Immature natural killer cell (primary cell): ENCODE measurements around the gene COL3A1. TPM values are rescaled to one million over a fixed set of nuclear protein-coding genes. Genes with fewer than 3 reads are reported as not detected.

Source experiments
- DNase-seq, 3 donors: peaks; one replicate each; pipeline ENCODE4 v3.0.0; 2022; ENCODE audit warnings: mixed read lengths in 1 of 3
- H3K27ac Mint-ChIP-seq, 6 donors: one replicate each; pipeline ENCODE4 v1.8.0; 2020; ENCODE audit warnings: mixed read lengths in 6 of 6, mild to moderate bottlenecking in 5 of 6, inconsistent platforms in 4 of 6, moderate library complexity in 3 of 6
- H3K27me3 Mint-ChIP-seq, 3 donors: one replicate each; pipeline ENCODE4 v1.8.0; 2020 to 2021; ENCODE audit warnings: low read depth in 3 of 3, mild to moderate bottlenecking in 3 of 3, mixed read lengths in 3 of 3, moderate library complexity in 3 of 3, inconsistent platforms in 1 of 3
- H3K36me3 Mint-ChIP-seq, 3 donors: one replicate each; pipeline ENCODE4 v1.8.0; 2020; ENCODE audit warnings: mixed read lengths in 3 of 3, inconsistent platforms in 2 of 3, mild to moderate bottlenecking in 2 of 3
- H3K4me1 Mint-ChIP-seq, 2 donors: one replicate each; pipeline ENCODE4 v1.8.0; 2020; ENCODE audit warnings: inconsistent platforms in 2 of 2, mild to moderate bottlenecking in 2 of 2, mixed read lengths in 2 of 2, moderate library complexity in 1 of 2
- H3K4me3 Mint-ChIP-seq, 5 donors: one replicate each; pipeline ENCODE4 v1.8.0; 2020; ENCODE audit warnings: mild to moderate bottlenecking in 5 of 5, mixed read lengths in 5 of 5, inconsistent platforms in 3 of 5, moderate library complexity in 3 of 5
- H3K9me3 Mint-ChIP-seq, 6 donors: one replicate each; pipeline ENCODE4 v1.8.0; 2020; ENCODE audit warnings: mild to moderate bottlenecking in 6 of 6, mixed read lengths in 6 of 6, inconsistent platforms in 4 of 6, moderate library complexity in 3 of 6
- polyA plus RNA-seq, 3 donors: library from polyadenylated mRNA; unstranded; fragments of 300-500 nt; fragmentation: Illumina TruSeq; gene quantifications; one replicate each; pipeline ENCODE4 v1.2.3, GENCODE V29; 2021

The COL3A1 gene
- polyA plus RNA-seq, 3 donors from 2014 or later = not detected

DNA sequence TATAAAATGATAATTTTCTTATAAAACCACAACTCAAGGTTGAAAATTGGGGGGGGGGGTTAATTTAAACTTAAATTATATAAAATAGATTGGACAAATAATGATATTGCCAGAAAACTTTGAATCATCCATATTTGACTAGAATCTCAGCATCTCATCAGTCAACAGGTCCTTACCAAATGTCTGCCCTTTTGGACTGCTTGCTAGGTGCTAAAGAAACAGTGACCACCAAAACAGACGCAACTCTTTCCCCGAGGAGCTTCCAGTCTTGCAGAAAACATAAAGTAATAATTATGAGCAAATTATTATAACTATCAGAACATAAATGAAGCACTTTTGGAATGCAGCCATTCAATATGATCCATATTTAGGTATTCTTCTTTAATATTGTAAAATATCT, 8.6 kb upstream of the COL3A1 start:
- Mint-ChIP-seq H3K4me1 (no peaks in the 10 kb centered on the region), H3K27me3 (no peaks in the 10 kb centered on the region), H3K36me3 (no peaks in the 10 kb centered on the region), H3K9me3 (peaks cover 3 to 22% (median 12%) of the 10 kb centered on the region in 6 donors), H3K4me3 (no peak overlapping the region), H3K27ac (no peak overlapping the region)
- DNase-seq = no peak

DNA sequence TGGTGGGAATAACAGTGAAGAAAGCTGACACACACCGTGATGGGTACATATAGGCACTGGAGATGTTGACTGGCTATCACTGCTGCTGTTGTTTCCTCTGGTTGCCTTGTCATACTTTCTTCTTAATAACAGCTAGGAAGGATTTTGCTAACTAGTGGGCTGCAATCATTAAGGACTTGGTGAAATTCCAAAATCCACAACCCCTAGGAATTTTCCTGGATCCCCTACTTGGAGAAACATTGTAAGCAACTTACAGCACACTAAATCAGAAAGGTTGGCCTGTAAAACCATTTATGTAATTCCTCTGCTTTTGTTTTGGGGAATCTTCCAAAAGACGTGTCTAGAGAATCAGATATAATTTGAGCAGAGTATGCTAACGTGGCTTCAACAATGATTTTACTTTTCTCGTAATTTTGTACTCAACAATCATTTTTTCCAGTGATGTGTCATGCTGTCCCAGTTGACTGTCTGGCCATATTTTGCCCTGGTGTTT, 8.0 kb upstream of the COL3A1 start:
- Mint-ChIP-seq H3K36me3 (no peaks in the 10 kb centered on the region), H3K4me1 (no peaks in the 10 kb centered on the region), H3K27me3 (no peaks in the 10 kb centered on the region), H3K27ac (no peak overlapping the region), H3K9me3 (peaks cover 1 to 17% (median 9%) of the 10 kb centered on the region in 6 donors), H3K4me3 (no peak overlapping the region)
- DNase-seq = no peak

DNA sequence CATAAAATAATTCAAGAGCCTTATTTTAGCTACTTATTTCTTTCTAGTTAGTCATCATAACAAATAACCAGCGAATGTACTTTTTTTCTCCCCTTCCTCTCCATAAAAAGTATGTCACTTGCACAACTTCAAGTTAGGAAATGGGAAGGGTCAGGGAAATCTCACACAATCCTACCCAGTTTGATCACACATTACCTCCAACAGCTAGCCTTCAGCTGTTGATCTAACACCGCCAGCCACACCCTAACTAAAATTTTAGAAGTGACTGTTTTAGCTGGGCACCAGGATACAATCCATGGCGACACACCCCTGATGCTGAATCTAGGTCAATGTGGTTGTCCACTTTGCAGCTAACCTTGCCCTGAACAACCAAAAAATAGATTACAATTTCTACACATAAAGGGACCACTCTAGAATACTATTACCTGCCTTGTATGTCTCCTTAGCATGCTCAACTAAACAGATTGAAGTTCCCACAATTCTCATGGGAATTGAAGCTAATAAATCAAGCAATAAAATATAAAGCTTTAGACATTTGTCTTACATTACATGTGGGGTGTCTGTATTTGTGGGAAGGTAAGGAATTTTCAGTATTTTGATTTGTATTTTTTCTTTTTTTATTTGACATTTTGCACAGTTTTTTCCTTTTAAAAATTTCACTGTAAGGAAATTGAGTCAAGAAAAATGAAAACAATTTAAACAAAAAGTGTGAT, 7.3 kb upstream of the COL3A1 start:
- Mint-ChIP-seq H3K9me3 (peaks cover 0 to 17% (median 3%) of the 10 kb centered on the region in 6 donors), H3K4me1 (no peaks in the 10 kb centered on the region), H3K27ac (no peak overlapping the region), H3K4me3 (no peak overlapping the region), H3K27me3 (no peaks in the 10 kb centered on the region), H3K36me3 (no peaks in the 10 kb centered on the region)
- DNase-seq = no peak

DNA sequence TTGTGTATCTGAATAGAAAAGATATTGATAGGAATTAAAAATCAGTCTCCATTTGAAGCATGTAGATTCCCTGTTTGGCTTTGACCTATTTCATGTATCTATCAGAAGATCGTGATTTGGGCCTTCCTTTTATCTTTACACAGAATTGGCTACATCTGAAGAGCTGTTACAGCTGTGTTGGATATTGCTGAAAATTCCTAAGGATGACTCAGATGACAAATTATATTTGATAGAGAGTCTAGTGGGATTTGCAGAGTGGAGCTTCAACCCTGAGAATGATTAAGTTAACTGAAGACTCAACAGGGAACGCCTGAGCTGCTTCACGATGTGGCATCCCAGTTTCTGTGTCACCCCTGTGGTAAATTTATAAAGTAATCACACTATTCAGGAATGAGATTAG, 4.9 kb upstream of the COL3A1 start:
- Mint-ChIP-seq H3K27me3 (no peaks in the 10 kb centered on the region), H3K27ac (no peak overlapping the region), H3K36me3 (no peaks in the 10 kb centered on the region), H3K4me1 (no peaks in the 10 kb centered on the region), H3K4me3 (no peak overlapping the region), H3K9me3 (peaks cover 0 to 20% (median 4%) of the 10 kb centered on the region in 6 donors)
- DNase-seq = no peak

DNA sequence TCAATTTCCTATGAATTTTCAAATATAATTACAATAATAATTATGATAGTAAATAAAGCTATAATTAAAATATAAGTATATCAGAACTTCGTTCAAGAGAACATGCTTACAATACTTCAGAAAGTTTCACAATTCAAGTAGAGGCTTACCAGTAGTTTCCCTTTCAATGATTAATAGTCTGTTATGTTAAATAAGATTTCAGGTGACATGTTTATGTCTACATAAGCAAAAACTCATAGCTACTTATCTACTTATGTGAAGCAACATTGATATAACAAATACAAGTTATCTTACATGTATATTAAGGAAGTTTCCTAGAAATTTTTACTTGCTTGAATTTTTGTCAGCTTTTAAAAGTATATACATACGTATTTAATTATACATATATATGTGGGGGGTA, 4.5 kb upstream of the COL3A1 start:
- H3K4me3 Mint-ChIP-seq = no peak overlapping the region
- no peaks in the 10 kb centered on the region for H3K36me3 Mint-ChIP-seq
- no peaks in the 10 kb centered on the region for H3K27me3 Mint-ChIP-seq
- H3K27ac Mint-ChIP-seq = no peak overlapping the region
- no peaks in the 10 kb centered on the region for H3K4me1 Mint-ChIP-seq
- H3K9me3 Mint-ChIP-seq = peaks cover 0 to 20% (median 4%) of the 10 kb centered on the region in 6 donors
- DNase-seq = no peak

DNA sequence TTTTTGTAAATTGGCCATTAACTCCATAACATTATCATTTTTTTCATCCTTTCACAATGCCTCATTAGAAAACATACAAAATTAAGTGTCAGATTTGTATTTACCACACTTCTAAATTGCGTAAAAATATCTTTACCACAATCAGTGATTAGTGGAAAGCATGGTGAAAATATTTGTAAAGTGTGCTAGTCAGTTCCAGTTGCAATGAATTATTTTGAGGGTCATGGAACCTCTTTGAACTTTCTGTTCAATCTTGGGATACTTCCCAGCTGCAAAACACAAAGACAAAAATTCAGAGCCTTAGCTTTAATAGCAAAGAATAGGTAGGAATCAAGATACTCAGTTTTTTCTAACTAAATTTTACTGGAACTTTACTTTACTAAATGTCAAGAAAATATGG, 4.0 kb upstream of the COL3A1 start:
- no peak overlapping the region for H3K27ac Mint-ChIP-seq
- peaks cover 0 to 20% (median 4%) of the 10 kb centered on the region in 6 donors for H3K9me3 Mint-ChIP-seq
- no peak overlapping the region for H3K4me3 Mint-ChIP-seq
- no peaks in the 10 kb centered on the region for H3K27me3 Mint-ChIP-seq
- DNase-seq = no peak
- H3K36me3 Mint-ChIP-seq = no peaks in the 10 kb centered on the region
- no peaks in the 10 kb centered on the region for H3K4me1 Mint-ChIP-seq

DNA sequence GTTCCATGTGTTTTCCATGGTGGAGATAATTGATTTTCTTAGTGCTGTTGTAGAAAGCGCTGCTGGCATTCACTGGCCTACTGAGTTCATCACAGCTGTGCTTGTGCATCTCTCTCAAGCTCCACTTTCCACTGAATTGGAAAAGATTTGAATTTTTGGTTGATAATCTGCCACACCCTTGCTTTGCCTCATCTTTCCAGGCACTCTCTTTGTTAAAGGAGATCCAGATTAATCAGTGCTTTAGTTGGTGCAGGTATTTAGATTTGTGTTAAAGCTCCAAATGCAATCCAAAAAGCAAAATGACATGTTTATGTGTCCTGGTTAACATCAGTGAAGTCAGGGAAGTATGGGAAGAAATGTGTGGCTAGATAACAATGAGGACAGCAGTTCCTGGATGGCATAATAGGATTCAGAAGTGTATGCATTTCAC, 2.7 kb upstream of the COL3A1 start:
- no peak for DNase-seq
- Mint-ChIP-seq H3K36me3 (no peaks in the 10 kb centered on the region), H3K9me3 (peaks cover 0 to 23% (median 4%) of the 10 kb centered on the region in 6 donors), H3K4me3 (no peak overlapping the region), H3K27ac (no peak overlapping the region), H3K27me3 (peaks cover 0 to 3% (median 0%) of the 10 kb centered on the region in 3 donors), H3K4me1 (no peaks in the 10 kb centered on the region)

DNA sequence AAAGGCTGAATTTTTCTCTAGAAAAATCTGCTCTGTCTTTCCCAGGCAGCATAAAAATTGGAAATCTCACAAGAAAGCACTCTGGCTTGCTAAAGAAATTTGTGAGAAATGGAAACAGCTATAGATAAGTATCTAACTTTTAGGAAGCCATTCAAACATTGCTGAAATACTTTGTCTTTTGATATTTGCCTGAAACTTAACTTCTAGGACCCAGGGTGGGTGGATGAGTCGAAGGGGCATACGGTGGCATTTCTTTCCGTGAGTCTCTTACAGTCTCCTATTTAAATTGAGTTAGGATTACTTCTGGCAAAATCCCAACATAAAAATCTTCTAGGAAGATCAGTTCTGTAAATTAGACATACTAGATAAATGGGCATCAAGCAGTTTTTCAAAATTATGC, 532 bp upstream of the COL3A1 start:
- Mint-ChIP-seq H3K4me3 (no peak overlapping the region), H3K36me3 (no peaks in the 10 kb centered on the region)

DNA sequence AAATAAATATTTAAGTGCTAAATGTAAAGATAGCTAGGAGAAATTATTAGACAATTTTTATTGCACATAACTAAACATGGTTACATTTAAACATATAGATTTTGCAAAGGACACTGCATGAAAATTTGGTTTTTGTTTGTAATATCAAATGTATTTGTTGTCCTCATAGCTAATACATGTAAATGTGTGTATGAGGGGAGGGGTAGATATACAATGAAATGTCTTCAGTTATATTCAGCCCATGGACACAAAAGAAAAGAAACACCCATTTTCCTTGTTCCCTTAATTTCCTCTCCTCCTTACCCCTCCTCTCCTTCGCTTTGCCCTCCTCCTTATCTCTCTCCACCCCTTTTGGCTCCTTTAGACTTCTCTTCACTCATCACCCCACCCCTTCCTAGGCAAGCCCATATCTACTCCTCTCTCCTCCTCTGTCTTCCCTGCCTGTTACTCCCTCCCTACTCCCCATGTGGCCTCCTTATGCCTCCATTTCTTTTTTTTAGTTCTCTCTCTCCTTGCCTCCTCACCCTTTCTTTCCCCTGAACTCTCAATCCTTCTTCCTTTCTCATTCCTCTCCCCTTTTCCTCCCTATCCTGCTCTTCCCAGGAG, 1.4 kb downstream of the COL3A1 start:
- H3K27me3 Mint-ChIP-seq = peaks cover 0 to 3% (median 0%) of the 10 kb centered on the region in 3 donors
- H3K36me3 Mint-ChIP-seq = no peaks in the 10 kb centered on the region
- no peak overlapping the region for H3K27ac Mint-ChIP-seq
- H3K9me3 Mint-ChIP-seq = peaks cover 0 to 14% (median 3%) of the 10 kb centered on the region in 6 donors
- DNase-seq = no peak
- no peak overlapping the region for H3K4me3 Mint-ChIP-seq
- H3K4me1 Mint-ChIP-seq = no peaks in the 10 kb centered on the region

More for the DNA sequence above, 532 bp upstream of the COL3A1 start:
- Mint-ChIP-seq H3K9me3 (peaks cover 0 to 10% (median 2%) of the 10 kb centered on the region in 6 donors), H3K27ac (no peak overlapping the region), H3K27me3 (peaks cover 0 to 3% (median 0%) of the 10 kb centered on the region in 3 donors), H3K4me1 (no peaks in the 10 kb centered on the region)
- no peak for DNase-seq

DNA sequence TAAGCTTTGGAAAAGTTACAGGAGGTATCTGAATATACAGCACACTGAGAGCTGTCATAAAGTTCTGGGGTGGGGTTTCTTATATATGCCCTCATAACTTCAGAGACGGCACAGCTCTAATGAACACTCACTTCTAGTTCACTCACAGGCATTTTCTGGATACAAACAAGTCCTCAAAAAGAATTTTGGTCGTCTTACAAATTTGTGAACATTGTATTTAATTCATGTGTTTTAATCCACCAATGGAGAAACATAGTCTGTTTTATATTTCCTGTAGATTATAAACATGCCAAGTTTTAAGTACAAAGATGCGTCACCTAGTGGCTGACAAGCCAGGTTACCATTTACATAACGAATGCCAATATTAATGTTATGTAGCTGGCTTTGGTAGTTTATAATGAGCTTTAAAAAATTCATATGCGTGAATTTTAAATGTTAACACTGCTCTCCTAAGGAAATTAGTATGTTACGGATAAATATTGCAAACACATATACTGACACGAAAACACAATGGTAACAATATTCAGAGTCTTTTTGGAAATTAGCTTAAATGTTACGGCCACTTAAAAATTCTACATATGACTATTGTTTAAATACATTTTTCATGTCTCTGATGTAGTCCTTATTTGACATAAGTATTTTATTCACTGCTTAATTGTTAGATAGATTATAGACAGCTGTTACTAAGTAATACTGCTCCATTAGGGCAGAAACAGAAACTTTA, 2.5 kb downstream of the COL3A1 start:
- no peaks in the 10 kb centered on the region for H3K4me1 Mint-ChIP-seq

DNA sequence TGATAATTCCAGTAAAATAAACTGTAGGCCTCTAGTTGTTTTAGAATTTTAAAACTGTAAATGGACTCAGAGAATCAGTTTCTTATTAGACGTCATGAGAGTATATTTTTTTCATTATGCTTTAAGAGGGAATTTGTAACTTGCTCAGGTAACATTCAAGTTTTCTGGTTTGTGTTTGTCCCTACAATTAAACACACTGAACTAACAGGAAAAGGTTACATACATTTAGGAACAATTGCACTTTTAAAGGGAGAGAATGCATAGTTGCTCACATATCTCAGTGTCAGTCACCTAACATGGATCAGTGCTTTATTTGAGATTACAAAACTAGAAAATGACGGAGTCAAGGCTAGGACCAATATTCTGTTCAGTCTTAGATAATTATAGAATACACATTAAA, 3.1 kb downstream of the COL3A1 start:
- DNase-seq = no peak
- Mint-ChIP-seq H3K9me3 (peaks cover 0 to 11% (median 1%) of the 10 kb centered on the region in 6 donors), H3K27me3 (peaks cover 0 to 3% (median 0%) of the 10 kb centered on the region in 3 donors), H3K4me3 (no peak overlapping the region), H3K27ac (no peak overlapping the region), H3K36me3 (no peaks in the 10 kb centered on the region), H3K4me1 (no peaks in the 10 kb centered on the region)

More for the DNA sequence above, 2.5 kb downstream of the COL3A1 start:
- DNase-seq = no peak
- no peak overlapping the region for H3K4me3 Mint-ChIP-seq
- H3K27me3 Mint-ChIP-seq = peaks cover 0 to 3% (median 0%) of the 10 kb centered on the region in 3 donors
- H3K36me3 Mint-ChIP-seq = no peaks in the 10 kb centered on the region
- peaks cover 0 to 11% (median 2%) of the 10 kb centered on the region in 6 donors for H3K9me3 Mint-ChIP-seq
- no peak overlapping the region for H3K27ac Mint-ChIP-seq

DNA sequence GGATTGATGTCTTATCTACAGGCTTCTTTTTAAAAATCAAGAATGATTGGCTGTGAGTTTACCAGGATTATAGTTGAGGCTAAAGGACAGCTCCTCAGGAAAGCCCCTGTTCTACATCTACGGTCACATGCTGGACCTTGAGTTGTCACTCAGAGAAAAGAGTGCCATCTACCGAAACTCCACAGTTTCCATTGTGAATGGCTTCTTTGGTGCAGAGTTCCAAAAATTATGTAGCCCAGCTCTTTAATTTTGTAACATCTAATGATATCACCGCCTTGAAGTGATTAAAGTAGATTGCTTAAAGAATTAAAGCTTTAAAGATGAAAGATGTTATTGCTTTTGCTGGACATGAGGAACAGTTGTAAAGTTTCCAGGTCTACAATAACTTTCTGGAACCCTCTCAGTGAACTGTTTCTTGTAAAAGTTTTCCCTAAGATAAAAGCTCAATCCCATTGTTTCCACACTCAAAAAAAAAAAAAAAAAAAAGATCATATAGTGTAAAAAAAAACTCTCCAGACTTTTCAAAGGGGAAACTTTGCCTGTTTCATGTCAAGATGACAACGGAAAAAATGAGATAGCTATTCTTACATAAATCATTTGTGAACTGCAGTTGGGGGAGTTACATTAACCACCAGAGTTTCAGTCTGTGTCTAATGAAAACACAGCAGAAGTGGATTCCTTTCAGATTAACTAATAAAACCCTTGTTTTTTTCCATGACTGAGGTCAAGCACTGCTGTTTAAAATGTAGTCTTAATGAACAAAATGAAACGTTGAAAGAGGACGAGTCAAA, 4.3 kb downstream of the COL3A1 start:
- H3K4me1 Mint-ChIP-seq = no peaks in the 10 kb centered on the region
- H3K27me3 Mint-ChIP-seq = peaks cover 0 to 3% (median 0%) of the 10 kb centered on the region in 3 donors
- H3K9me3 Mint-ChIP-seq = peaks cover 0 to 11% (median 0%) of the 10 kb centered on the region in 6 donors
- H3K27ac Mint-ChIP-seq = no peak overlapping the region
- no peaks in the 10 kb centered on the region for H3K36me3 Mint-ChIP-seq
- H3K4me3 Mint-ChIP-seq = no peak overlapping the region
- no peak for DNase-seq
